C4-2B (cell line): ENCODE results near the gene EMP2.

Experiments used
- CTCF ChIP-seq: fragments of 450-650 bp; conservative IDR thresholded peaks from 2 replicates; pipeline ENCODE4 v1.5.1; 2017; ENCODE audit warnings: mild to moderate bottlenecking
- ZFX ChIP-seq: fragments of 450-650 bp; IDR thresholded peaks from 2 replicates; pipeline ENCODE4 v1.6.1; 2017

GRCh38 chr16:10501016-10501607 is 79.3 kb downstream of the EMP2 start:
- TF ChIP-seq CTCF: no peak
- TF ChIP-seq ZFX: no peak
